A673 (cell line): ENCODE data around the gene RALGAPA2.

Source experiments
- CTCF ChIP-seq: fragments of 300-800, 200-600 bp; sonication (generic); conservative IDR thresholded peaks from 2 replicates; pipeline ENCODE4 v1.5.1; 2017; ENCODE audit warnings: low read depth, mild to moderate bottlenecking, antibody characterized with exemption, low read length, moderate library complexity, mixed read lengths
- EZH2 ChIP-seq: fragments of 200-600 bp; sonication (generic); IDR thresholded peaks from 2 replicates; pipeline ENCODE4 v1.6.1; 2017; ENCODE audit warnings: borderline replicate concordance, low read depth, mild to moderate bottlenecking, mixed read lengths, antibody characterized with exemption, low read length; ENCODE audit not compliant: poor library complexity, severe bottlenecking

- TF ChIP-seq CTCF (no peak), EZH2 (no peak)
These were observed 297.7 kb downstream of the RALGAPA2 start for GRCh38 chr20:20414640-20415220.
